GM18502 (cell line): ENCODE measurements around the gene RFTN1.

Source experiments
- ATAC-seq: cut with Tn5 transposase; IDR thresholded peaks from one replicate; pipeline ENCODE4 v1.9.1; 2021; ENCODE audit warnings: mild to moderate bottlenecking; ENCODE audit not compliant: unreplicated experiment, poor library complexity

RFTN1 gene

DNA sequence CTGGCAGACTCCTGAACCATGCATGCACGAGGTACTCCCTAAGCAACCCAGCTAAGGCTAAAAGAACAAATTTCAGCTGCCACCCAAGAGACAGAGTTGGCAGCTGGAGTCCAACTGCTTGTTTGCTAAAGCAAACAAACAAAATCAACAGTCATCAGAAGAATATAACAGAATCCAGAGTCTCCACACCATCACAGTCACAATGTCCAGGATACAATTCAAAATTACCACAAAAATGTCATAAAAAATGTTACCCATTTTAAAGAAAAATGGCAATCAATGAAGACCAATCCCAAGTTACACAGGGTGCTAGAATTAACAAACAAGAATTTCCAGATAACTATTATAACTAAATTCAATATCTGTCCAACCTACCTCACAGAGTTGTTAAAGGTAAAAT is 42.9 kb downstream of the RFTN1 start:
- ATAC-seq: no peak

DNA sequence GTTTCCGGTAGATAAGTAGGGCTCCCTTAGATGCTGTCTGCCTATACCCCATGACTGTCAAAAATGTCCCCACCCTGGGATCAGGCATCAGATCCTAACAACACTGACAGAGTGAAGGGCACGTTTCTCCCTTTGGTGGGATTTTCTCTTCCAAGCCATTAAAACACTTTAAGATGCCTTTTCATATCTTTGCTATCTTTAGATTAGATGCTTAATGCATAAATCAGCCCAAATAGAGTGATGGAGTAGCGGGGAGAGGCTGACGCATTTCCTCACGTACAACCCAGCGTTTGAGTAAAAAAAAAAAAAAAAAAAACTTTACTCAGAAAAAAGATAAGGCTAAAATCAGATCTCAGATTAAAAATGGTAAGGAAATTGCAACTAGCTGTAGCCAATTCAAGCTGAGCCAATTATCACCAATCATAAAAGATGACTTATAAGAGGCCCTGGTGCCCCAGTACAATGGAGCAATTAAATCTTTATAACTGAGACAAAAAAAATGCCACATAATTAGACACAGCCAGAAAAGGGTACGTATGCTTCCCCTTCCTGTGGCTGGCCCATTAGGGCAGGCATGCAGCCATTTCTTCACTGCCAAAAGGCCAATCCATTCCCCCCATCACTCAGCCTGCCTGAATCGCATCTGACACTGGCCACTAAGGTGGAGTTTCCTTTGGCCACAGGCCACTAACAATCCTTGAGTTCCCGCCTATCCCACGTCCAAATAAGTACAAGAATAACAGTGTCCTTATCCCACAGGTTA is 45.0 kb downstream of the RFTN1 start:
- ATAC-seq: peak; percentile 26

DNA sequence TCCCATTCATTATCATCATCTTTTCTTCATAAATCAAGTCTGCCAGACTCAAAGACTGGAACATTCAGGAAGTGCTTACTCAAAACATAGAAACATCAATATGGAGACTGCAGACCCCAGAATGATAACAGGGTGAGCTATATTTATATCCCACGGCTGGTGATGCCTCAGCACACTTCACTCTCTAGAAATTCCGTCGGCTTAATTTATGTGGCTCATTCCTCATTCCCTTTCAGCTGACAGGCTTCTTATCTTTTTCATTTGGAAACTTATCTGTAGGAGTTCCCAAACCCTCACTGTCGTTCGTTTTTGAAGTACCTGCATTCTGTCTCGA is 45.5 kb downstream of the RFTN1 start:
- ATAC-seq: peak; percentile 32

DNA sequence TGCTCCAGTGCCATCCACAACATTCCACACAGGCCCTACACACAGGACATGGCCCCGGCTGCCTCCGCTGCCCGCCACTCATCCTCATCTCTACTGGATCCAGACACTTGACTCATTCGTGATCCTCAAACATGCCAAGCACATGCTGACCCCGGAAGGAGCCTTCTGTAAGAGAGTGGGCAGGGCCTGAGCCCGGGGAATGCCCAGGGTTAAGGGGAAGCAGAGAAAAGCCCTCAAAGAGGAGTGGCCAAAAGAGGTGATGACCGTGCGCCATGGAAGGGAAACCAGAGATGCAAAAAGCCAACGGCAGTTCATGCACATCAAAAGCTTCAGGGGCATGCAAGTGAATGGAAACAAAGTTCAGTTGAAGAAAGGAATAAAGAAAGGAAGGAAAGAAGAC is 46.1 kb downstream of the RFTN1 start:
- peak; percentile 85 for ATAC-seq

- ATAC-seq: no peak
These were observed 46.7 kb downstream of the RFTN1 start for GRCh38 chr3:16466822-16467221.

GRCh38 chr3:16464511-16465148 is 48.9 kb downstream of the RFTN1 start:
- ATAC-seq: no peak

GRCh38 chr3:16463914-16464313 is 49.6 kb downstream of the RFTN1 start:
- ATAC-seq: no peak

GRCh38 chr3:16463119-16463518 is 50.4 kb downstream of the RFTN1 start:
- ATAC-seq: no peak

- no peak for ATAC-seq
These were observed 50.8 kb downstream of the RFTN1 start for GRCh38 chr3:16462679-16463078.

DNA sequence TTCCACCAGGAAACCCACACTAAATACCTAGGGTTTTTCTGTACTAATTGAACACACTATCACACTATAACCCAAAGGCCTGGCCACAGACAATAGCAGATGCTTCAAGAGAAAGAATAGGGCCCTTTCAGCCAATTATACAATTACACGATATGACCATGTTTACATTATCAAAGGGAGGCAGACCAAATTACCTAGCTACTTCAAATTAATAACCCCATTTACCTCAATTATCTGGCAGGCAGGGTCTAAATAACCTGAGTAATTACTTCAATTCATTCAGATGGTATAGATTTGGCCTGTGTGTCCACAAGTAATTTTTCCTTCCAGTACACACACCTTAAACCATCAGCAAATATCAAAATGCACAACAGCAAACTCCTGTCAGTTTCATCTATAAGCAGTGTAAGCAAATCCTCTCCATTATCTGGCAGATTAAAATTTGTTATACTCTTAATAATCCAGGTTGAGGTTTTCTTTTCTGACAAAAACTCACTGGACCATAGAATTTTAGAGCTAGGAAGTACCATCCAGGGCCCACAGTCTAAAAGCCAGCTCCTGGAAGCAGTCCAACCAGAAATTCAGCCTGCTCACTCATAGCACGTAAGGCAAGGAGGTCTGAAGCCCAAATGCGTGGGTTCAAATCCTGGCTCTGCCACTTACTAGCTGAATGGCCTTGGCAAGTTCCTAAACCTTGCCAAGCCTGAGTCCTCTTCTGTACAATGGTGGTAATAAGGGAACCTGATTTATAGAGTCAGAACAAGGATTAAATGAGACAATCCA is 51.8 kb downstream of the RFTN1 start:
- ATAC-seq: no peak

DNA sequence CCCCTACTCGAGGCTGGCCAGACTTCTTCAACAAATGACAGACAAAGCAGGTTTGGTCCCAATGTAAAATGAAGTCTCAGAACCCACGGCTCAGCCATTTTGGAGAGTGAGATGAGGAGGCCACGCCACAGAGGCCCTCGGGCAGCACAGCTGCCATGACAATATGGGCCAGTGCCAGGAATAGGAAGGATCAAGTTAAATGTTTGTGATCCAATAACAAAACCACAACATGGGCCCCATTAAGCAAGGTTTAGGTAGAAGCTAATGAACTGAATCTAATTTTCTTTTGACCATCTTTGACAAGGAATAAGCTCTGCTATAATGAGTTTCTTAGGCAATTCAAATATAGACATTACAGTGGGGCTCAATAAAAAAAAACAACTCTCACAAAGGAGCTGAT is 52.6 kb downstream of the RFTN1 start:
- no peak for ATAC-seq

- no peak for ATAC-seq
These were observed 53.2 kb downstream of the RFTN1 start for GRCh38 chr3:16460273-16460672.

DNA sequence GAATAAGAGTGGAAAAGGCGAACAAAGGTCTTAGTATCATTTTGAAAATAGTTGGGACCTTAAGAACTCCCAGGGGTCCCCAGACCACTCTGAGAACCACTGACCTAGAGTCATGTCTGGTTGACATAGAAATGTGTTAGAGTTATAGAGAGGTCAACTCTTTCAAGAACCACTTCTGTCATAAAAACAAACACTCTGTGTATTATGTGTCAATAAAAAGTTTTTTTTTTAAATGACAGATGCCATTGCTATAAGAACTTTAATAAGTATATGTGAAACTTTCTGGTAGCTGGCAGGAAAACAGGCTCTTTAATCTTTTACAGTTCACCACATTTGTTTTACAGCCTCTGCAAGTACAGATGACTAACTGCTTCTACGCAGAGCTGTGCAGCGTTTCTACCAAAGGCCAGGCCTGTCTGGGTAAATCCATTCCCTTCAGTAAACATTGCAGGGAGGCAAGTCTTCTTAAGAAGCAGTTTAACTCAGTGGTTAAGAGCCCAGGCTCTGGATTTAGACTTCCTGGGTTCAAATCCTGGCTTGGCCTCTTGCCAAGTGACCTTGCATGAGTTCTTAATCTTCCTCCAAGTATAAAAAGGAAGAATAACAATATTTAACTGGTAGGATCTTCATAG is 56.6 kb downstream of the RFTN1 start:
- ATAC-seq: no peak

DNA sequence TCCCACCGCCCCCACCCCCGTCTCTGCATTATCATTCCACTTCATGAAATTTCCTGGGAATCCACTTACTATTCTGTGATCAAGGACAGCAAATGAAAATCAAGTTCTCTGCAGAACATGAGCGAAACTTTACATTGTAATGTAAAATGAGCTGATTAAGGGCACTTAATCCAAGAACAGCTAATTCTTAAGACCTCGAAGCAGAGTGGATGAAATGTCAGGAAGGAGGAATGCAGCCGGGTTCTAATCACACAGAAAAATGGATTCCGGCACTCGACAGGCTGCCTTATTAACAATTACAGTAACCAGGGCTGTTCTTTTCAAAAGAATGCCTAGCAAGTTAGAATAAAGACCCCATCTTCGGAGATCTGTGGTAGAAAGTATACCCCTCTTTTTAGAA is 57.5 kb downstream of the RFTN1 start:
- no peak for ATAC-seq

DNA sequence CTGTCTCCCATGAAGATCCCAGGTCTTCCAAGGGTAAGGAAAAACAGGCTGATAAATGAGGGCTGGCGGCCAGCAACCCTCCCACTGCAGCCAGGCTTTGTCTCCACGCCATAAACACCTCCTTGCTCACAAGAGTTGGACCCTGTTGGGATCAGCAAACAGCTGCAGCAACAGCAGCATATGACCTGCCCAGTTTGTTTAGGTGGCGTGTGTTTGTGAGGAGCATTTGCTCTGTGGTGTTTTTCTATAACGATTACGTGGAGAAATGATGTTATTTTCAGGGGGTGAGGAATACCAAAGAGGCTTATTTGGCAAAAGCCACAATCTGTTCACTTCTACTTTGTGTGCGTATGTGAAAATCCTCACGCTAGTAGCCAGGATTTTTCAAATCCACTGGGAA is 58.5 kb downstream of the RFTN1 start:
- no peak for ATAC-seq

DNA sequence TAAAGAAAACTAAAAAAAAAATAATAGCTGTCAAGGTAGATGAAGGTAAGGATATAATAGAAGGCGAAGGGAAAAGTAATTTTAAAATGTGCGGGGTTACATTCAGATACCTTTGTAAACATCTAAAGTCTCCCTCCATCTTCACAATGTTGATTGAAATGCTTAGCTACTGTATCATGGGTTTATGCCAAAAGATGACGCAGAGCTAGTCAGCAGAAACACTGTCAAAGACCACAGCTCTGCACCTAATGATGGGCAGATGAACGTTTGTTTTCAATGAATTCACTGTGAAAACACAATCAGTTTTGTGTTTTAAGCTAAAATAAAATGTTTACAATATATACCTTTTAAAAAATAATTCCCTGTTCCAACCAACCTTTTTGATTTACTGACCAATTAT is 61.2 kb downstream of the RFTN1 start:
- no peak for ATAC-seq

DNA sequence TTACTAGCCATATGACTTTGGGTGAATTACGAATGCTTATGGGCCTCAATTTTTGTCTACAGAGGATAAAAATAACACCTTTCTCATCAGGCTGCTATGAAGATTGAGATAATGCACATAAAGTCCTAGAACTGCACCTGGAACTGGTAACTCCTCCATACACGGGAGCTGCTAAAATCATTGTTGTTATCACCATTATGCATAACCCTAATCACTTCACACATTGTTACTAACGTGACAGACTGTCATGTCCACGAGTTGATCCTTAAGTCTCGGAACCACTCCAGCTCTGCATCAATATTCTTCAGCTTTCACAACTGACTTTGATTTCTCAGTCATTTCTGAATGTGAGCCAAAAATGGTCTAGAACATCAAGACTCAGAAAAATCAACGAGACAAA is 64.1 kb downstream of the RFTN1 start:
- no peak for ATAC-seq

DNA sequence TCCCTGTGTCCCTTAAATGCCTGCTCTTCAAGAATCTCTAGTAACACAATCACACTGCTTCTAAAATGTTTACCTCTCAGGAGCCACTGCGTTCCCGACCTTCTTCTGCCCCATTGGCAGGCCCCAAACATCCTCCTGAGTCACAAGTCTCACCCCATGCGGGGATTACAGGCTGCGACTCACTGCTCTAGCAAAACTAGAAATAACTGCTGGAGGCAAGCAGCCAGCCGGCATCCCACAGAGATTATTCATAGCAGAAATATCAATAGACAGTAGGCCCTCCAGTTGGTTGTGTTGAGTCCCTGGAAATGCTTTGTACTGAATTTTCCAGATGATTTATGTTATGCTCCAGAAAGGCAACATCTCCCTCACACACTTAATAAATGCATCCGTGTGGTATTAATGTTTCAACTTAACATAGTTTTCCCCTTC is 64.8 kb downstream of the RFTN1 start:
- peak; percentile 59 for ATAC-seq

- no peak for ATAC-seq
These were observed 66.4 kb downstream of the RFTN1 start for GRCh38 chr3:16447135-16447534.

GRCh38 chr3:16444344-16444743 is 69.2 kb downstream of the RFTN1 start:
- no peak for ATAC-seq

GRCh38 chr3:16442730-16443129 is 70.8 kb downstream of the RFTN1 start:
- no peak for ATAC-seq
